ENCODE measurements around the gene CFLAR.
"Not testable (repeated sequence)": the region's sequence is repeated elsewhere in the genome, so short reads cannot be mapped to it uniquely, and the experiment has no call there.

Gene CFLAR

GRCh38 chr2:201130524-201131186 lies 14.7 kb downstream of the CFLAR start:
- Histone ChIP-seq H3K4me1 (peaks cover 40% of the 10 kb centered on the region), H3K4me2 (no peak overlapping the region), H4K20me1 (peaks cover 31% of the 10 kb centered on the region; the same call in 1 of the 2 replicates), H3K9ac (no peak overlapping the region), H3K27me3 (no peaks in the 10 kb centered on the region), H3K9me3 (no peaks in the 10 kb centered on the region), H3K36me3 (peaks cover 25% of the 10 kb centered on the region), H3K4me3 (no peak overlapping the region), H3K27ac (no peak overlapping the region)
- no peak for TF ChIP-seq Cebpa-rat (IDR thresholded peaks at IDR 0.05)

- Histone ChIP-seq H3K9ac (no peak overlapping the region), H3K36me3 (peaks cover 43% of the 10 kb centered on the region), H3K4me2 (no peak overlapping the region), H3K9me3 (no peaks in the 10 kb centered on the region), H3K4me3 (no peak overlapping the region), H3K27me3 (no peaks in the 10 kb centered on the region), H3K4me1 (peaks cover 21% of the 10 kb centered on the region), H4K20me1 (peaks cover 14% of the 10 kb centered on the region; the same call in 1 of the 2 replicates), H3K27ac (no peak overlapping the region)
- no peak for TF ChIP-seq Cebpa-rat (IDR thresholded peaks at IDR 0.05)
Measured at GRCh38 chr2:201132518-201132917, 16.6 kb downstream of the CFLAR start.

GRCh38 chr2:201135386-201135785 lies 19.4 kb downstream of the CFLAR start:
- H3K4me1 ChIP-seq, result peaks cover 13% of the 10 kb centered on the region
- no peak overlapping the region for H3K4me3 ChIP-seq
- H3K4me2 ChIP-seq, result no peak overlapping the region
- TF ChIP-seq Cebpa-rat (IDR thresholded peaks at IDR 0.05), result no peak
- H3K36me3 ChIP-seq, result peaks cover 65% of the 10 kb centered on the region
- H3K9me3 ChIP-seq, result no peaks in the 10 kb centered on the region
- H4K20me1 ChIP-seq, result no peaks in the 10 kb centered on the region
- no peak overlapping the region for H3K27ac ChIP-seq
- no peak overlapping the region for H3K9ac ChIP-seq
- H3K27me3 ChIP-seq, result no peaks in the 10 kb centered on the region

GRCh38 chr2:201136889-201137321 lies 20.9 kb downstream of the CFLAR start:
- no peaks in the 10 kb centered on the region for H4K20me1 ChIP-seq
- H3K27ac ChIP-seq, result no peak overlapping the region
- H3K4me3 ChIP-seq, result no peak overlapping the region
- no peak for TF ChIP-seq Cebpa-rat (IDR thresholded peaks at IDR 0.05)
- H3K27me3 ChIP-seq, result no peaks in the 10 kb centered on the region
- H3K4me2 ChIP-seq, result no peak overlapping the region
- H3K4me1 ChIP-seq, result 0 out of 2 replicates have a peak, but pooled peaks cover 6% of the 10 kb centered on the region
- H3K36me3 ChIP-seq, result peaks cover 73% of the 10 kb centered on the region
- H3K9ac ChIP-seq, result no peak overlapping the region
- H3K9me3 ChIP-seq, result no peaks in the 10 kb centered on the region

- H3K4me1 ChIP-seq, result no peaks in the 10 kb centered on the region
- no peak overlapping the region for H3K4me3 ChIP-seq
- H3K4me2 ChIP-seq, result no peak overlapping the region
- H3K9me3 ChIP-seq, result no peaks in the 10 kb centered on the region
- H3K9ac ChIP-seq, result no peak overlapping the region
- no peaks in the 10 kb centered on the region for H3K27me3 ChIP-seq
- no peak overlapping the region for H3K27ac ChIP-seq
- H4K20me1 ChIP-seq, result no peaks in the 10 kb centered on the region
- H3K36me3 ChIP-seq, result peaks cover 78% of the 10 kb centered on the region
- TF ChIP-seq Cebpa-rat (IDR thresholded peaks at IDR 0.05), result no peak
Measured at GRCh38 chr2:201137505-201138400, 21.8 kb downstream of the CFLAR start.

GRCh38 chr2:201138401-201138970 lies 22.5 kb downstream of the CFLAR start:
- Histone ChIP-seq H3K36me3 (peaks cover 76% of the 10 kb centered on the region), H3K4me1 (no peaks in the 10 kb centered on the region), H3K9me3 (no peaks in the 10 kb centered on the region), H3K9ac (no peak overlapping the region), H4K20me1 (no peaks in the 10 kb centered on the region), H3K27me3 (no peaks in the 10 kb centered on the region), H3K27ac (no peak overlapping the region), H3K4me2 (no peak overlapping the region), H3K4me3 (no peak overlapping the region)
- TF ChIP-seq Cebpa-rat (IDR thresholded peaks at IDR 0.05), result no peak

GRCh38 chr2:201138986-201139781 lies 23.2 kb downstream of the CFLAR start:
- H3K4me2 ChIP-seq, H3K27me3 ChIP-seq, H3K4me3 ChIP-seq, H4K20me1 ChIP-seq, H3K27ac ChIP-seq, H3K9ac ChIP-seq, H3K9me3 ChIP-seq, H3K4me1 ChIP-seq: not testable (repeated sequence)
- peaks cover 69% of the 10 kb centered on the region for H3K36me3 ChIP-seq

- Histone ChIP-seq H4K20me1 (no peaks in the 10 kb centered on the region), H3K9ac (no peak overlapping the region), H3K36me3 (peaks cover 68% of the 10 kb centered on the region), H3K4me3 (no peak overlapping the region), H3K27ac (no peak overlapping the region), H3K27me3 (no peaks in the 10 kb centered on the region), H3K4me2 (no peak overlapping the region), H3K4me1 (no peaks in the 10 kb centered on the region), H3K9me3 (no peaks in the 10 kb centered on the region)
- TF ChIP-seq Cebpa-rat (IDR thresholded peaks at IDR 0.05), result no peak
Measured at GRCh38 chr2:201139836-201140604, 24.1 kb downstream of the CFLAR start.

Measured in BLaER1 (cell line).